Dendritic cell treated with granulocyte-macrophage colony-stimulating factor and Interleukin-4, amounts not matched to agents 40 ng/mL and 50 ng/mL, for 4 days (primary cell): ENCODE results near the gene SAMD4B.

Source experiments
- H3K27ac Mint-ChIP-seq: one replicate; pipeline ENCODE4 v1.8.0; 2022; ENCODE audit warnings: mild to moderate bottlenecking, mixed read lengths
- H3K27me3 Mint-ChIP-seq: one replicate; pipeline ENCODE4 v1.8.0; 2022; ENCODE audit warnings: mild to moderate bottlenecking, mixed read lengths
- H3K36me3 Mint-ChIP-seq: one replicate; pipeline ENCODE4 v1.8.0; 2022; ENCODE audit warnings: low read depth, mixed read lengths
- H3K4me1 Mint-ChIP-seq: one replicate; pipeline ENCODE4 v1.8.0; 2022; ENCODE audit warnings: low read depth, mixed read lengths
- H3K4me3 Mint-ChIP-seq: one replicate; pipeline ENCODE4 v1.8.0; 2022; ENCODE audit warnings: mild to moderate bottlenecking, moderate library complexity, mixed read lengths
- H3K9me3 Mint-ChIP-seq: one replicate; pipeline ENCODE4 v1.8.0; 2022; ENCODE audit warnings: mixed read lengths
- intact Hi-C: fragments of 100-400 bp; cut with micrococcal nuclease; formaldehyde crosslinking; loops from one replicate; pipeline ENCODE4 v1.15.0; 2022

Gene SAMD4B

GRCh38 chr19:39426170-39426569 is 83.9 kb downstream of the SAMD4B start:
- Mint-ChIP-seq H3K36me3 (peaks cover 35% of the 10 kb centered on the region), H3K27ac (no peak overlapping the region), H3K9me3 (no peaks in the 10 kb centered on the region), H3K4me3 (no peak overlapping the region), H3K27me3 (no peaks in the 10 kb centered on the region), H3K4me1 (peaks cover 8% of the 10 kb centered on the region)
- intact Hi-C loops: no loop called here

- intact Hi-C loops: no loop called here
- Mint-ChIP-seq H3K27me3 (no peaks in the 10 kb centered on the region), H3K9me3 (no peaks in the 10 kb centered on the region), H3K4me3 (no peak overlapping the region), H3K4me1 (peaks cover 9% of the 10 kb centered on the region), H3K27ac (no peak overlapping the region), H3K36me3 (peaks cover 27% of the 10 kb centered on the region)
Observed at GRCh38 chr19:39427707-39428106, 85.5 kb downstream of the SAMD4B start.

DNA sequence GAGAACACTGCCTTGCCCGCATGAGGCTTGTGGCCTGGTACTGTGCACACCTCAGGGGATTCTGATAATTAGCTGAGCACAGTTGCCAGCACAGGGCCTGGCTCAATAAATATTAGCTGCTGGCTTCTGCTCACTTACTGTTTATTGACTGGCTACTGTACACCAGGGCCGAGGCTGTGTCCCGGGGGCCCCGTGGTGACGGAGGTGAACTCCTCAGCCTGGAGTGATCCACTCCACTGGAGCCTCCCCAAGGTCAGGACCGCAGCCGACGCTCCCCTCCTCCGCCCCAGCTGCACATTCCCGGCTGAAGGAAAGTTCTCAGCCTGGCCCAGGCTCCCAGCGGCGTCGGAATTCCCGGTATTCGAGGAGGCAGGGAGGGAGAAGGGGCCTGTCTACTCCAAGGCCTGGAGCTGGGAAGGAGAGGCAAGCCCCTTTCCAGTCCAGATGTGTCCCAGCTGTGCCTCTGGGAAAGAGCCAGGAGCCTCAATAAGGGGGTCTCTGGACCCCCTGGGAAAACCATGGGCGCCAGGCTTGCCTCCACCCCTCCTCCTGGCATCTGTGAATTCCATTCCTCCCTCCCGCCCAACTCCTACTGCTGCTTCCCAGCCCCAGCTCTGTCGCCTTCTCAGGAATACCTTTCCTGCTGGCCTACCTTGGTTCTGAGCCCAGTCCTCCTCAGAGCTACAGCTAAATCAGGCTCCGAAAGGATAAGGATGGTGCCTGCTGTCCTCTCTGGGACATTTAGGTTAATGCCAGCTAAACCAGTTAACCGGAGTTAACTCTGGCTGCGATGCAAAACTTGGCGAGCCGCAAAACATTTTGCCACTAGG is 86.3 kb downstream of the SAMD4B start:
- peaks cover 27% of the 10 kb centered on the region for H3K36me3 Mint-ChIP-seq
- no peaks in the 10 kb centered on the region for H3K27me3 Mint-ChIP-seq
- intact Hi-C loops: no loop called here
- no peaks in the 10 kb centered on the region for H3K9me3 Mint-ChIP-seq
- no peak overlapping the region for H3K4me3 Mint-ChIP-seq
- peaks cover 16% of the 10 kb centered on the region for H3K4me1 Mint-ChIP-seq
- H3K27ac Mint-ChIP-seq: peak overlapping the region; percentile 91

DNA sequence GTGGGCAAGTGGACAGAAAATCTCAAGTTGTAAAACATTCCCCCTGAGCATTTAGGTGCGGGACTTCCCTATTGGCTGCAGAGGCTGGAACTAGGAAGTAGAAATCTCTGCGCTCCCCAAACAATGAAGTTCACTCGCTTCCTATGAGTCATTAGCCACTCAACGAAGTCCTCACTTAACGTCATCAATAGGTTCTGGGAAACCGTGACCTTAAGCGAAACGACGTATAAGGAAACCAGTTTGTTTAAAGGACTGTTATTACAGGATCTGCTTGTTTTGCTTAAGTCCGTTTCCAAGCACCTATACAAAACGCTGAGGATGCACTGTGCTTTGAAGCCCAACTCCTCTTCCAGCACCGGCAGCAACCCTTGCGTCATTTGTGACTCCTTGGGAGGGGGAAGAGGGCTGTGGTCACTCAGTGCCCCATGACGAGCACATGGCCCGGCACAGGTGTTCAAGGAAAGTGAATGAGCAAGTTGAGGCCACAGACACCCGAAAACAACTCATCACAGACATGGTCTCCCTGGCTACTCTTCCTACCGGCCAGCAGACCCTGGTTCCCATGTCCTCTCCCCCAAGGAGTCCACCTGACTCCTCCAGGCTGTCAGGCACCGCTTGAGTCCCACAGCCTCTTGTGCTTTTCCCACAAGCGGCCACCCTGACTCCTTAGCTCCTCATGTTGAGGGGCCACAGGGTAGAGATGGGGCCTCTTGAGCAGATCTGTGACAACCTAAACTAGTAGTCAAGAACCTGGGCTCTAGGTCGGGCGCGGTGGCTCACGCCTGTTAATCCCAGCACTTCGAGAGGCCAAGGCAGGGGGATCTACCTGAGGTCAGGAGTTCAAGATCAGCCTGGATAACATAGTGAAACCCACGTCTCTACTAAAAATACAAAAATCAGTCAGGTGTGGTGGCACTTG is 88.7 kb downstream of the SAMD4B start:
- H3K4me3 Mint-ChIP-seq: peak overlapping the region; percentile 50

GRCh38 chr19:39432677-39433025 is 90.4 kb downstream of the SAMD4B start:
- Mint-ChIP-seq H3K4me1 (peaks cover 50% of the 10 kb centered on the region), H3K27me3 (peaks cover 9% of the 10 kb centered on the region), H3K27ac (peak overlapping the region; percentile 95), H3K9me3 (no peaks in the 10 kb centered on the region), H3K36me3 (peaks cover 40% of the 10 kb centered on the region), H3K4me3 (no peak overlapping the region)
- intact Hi-C loops: no loop called here

More for the DNA sequence above, 88.7 kb downstream of the SAMD4B start:
- Mint-ChIP-seq H3K27ac (peak overlapping the region; percentile 91), H3K27me3 (no peaks in the 10 kb centered on the region), H3K4me1 (peaks cover 35% of the 10 kb centered on the region), H3K9me3 (no peaks in the 10 kb centered on the region), H3K36me3 (peaks cover 39% of the 10 kb centered on the region)
- intact Hi-C loops: loop anchor here (1.0 to 2.0 kb wide), 2 partner anchors 19 to 32 kb away; partner anchors contain the start of gene PLEKHG2

- Mint-ChIP-seq H3K4me3 (no peak overlapping the region), H3K9me3 (no peaks in the 10 kb centered on the region), H3K4me1 (peaks cover 53% of the 10 kb centered on the region), H3K36me3 (peaks cover 40% of the 10 kb centered on the region), H3K27me3 (peaks cover 9% of the 10 kb centered on the region), H3K27ac (peak overlapping the region; percentile 95)
- intact Hi-C loops: no loop called here
Observed at GRCh38 chr19:39433480-39434079, 91.4 kb downstream of the SAMD4B start.

DNA sequence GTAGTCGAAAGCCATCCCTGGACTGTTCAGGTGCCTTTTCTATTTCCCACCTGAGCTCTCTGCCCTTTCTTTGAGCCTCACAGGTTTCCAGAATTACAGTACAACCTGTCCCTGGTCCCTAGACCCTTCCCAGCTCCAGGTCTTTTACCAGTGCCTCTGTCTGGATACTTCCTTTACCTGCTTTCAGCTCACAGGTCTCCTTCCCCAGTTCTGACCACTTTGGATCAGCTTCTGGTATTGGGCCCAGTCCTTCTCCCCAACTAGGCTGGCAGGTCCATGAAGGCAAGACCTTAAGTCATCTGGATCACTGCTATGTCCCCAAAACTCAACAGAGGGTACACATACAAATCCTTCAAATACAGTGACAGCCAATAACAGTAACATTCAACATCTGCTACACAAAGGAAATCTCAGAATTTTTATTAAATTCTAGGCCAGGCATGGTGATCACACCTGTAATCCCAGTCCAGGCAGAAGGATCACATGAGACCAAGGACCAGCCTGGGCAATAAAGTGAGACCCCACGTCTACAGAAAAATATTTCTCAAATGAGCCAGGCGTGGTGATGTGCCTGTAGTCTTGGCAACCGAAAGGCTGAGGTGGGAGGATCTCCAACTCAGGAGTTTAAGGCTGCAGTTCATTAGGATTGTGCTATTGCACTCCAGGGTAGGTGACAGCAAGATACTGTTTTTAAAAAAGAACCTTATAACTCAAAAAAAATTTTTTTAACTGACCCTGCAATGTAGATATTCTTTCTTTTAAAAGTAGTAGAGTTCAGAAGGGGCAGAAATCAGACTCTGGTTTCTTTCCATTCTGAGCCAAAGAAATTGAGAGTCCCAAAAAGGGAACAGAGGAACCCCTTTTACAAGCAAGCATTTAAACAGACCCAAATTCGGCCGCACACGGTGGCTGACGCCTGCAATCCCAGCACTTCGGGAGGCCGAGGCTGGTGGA is 92.2 kb downstream of the SAMD4B start:
- Mint-ChIP-seq H3K4me1 (peaks cover 53% of the 10 kb centered on the region), H3K4me3 (peak overlapping the region; percentile 97), H3K27ac (peak overlapping the region; percentile 95), H3K27me3 (peaks cover 9% of the 10 kb centered on the region), H3K9me3 (no peaks in the 10 kb centered on the region), H3K36me3 (peaks cover 40% of the 10 kb centered on the region)
- intact Hi-C loops: loop anchor here (5.0 kb wide), 1 partner anchor 92 kb away; the partner anchor contains the start of gene SAMD4B
